GM18520 (cell line): ENCODE results near the gene PYROXD2.

Source experiments
- ATAC-seq: cut with Tn5 transposase; IDR thresholded peaks from one replicate; pipeline ENCODE4 v1.9.1; 2021; ENCODE audit not compliant: unreplicated experiment

The PYROXD2 gene

GRCh38 chr10:98340261-98340939 is 74.6 kb downstream of the PYROXD2 start:
- ATAC-seq, result no peak

DNA sequence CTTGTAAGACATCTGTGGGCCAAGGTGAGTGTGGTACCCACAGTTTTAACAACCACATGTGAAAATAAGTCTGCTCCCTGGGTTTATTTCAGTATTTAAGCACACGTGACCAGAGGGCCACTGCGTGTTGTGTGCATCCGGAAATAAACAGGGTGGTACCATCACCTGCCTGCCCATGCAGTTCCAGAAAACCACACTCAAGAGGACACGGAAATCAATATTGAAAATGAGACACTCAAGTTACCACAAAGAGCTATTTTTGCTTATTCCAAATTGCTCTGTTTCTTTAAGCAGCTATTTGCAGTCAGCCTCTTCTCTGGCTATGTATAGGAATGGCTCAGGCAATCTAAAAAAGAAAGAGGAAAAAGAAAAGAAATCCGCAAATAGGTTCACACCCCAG is 75.2 kb downstream of the PYROXD2 start:
- peak; percentile 69 for ATAC-seq

DNA sequence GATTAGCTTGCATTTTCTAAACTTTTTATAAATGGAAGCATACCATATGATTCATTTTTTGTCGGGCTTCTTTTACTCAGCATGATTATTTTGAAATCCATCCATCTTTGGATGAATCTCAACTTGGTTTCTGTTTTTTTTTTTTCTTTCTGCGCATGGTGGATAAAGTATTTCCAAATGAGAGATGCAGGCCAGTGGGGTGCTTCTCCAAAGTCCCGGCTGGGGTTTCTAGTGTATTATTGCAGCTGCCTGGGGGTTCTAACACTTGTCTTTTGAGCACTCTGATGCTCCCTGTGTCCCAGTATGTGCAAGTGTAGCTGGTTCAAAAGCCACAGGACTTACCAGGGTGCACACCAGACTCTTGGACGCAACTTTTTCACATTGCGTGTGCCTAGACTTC is 76.1 kb downstream of the PYROXD2 start:
- ATAC-seq, result no peak

GRCh38 chr10:98338318-98338717 is 76.7 kb downstream of the PYROXD2 start:
- ATAC-seq, result no peak

DNA sequence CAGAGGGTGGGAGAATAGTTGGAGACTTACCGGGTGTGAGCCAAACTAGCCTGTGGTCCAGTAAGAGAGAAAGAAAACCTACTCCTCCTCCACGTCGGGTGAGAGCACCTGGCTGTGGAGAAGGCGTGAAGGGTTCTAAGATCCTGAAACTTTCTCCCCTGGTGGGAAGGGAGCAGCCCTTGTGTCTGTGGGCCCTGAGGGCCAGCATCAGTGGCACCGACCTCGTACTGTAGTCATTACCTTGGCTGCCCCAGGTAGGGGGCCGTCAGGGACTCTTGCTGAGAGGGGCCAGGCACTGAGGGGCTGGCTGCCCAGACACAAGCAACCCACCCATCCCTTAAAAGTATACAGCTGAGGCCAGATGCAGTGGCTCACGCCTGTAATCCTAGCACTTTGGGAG is 77.5 kb downstream of the PYROXD2 start:
- ATAC-seq, result no peak
